Endometrium (tissue), 2 donors: ENCODE data around the gene PSD4.

Experiments used
- FAIRE-seq: peaks from 2 replicates; lab custom pipeline; 2012; peaks lifted over from hg19 to GRCh38; lab: Jason Lieb, UNC
- donor health status: control.
- donor health status: control.

The PSD4 gene

GRCh38 chr2:113184531-113185230 lies 10.9 kb downstream of the PSD4 start:
- FAIRE-seq = no peak

DNA sequence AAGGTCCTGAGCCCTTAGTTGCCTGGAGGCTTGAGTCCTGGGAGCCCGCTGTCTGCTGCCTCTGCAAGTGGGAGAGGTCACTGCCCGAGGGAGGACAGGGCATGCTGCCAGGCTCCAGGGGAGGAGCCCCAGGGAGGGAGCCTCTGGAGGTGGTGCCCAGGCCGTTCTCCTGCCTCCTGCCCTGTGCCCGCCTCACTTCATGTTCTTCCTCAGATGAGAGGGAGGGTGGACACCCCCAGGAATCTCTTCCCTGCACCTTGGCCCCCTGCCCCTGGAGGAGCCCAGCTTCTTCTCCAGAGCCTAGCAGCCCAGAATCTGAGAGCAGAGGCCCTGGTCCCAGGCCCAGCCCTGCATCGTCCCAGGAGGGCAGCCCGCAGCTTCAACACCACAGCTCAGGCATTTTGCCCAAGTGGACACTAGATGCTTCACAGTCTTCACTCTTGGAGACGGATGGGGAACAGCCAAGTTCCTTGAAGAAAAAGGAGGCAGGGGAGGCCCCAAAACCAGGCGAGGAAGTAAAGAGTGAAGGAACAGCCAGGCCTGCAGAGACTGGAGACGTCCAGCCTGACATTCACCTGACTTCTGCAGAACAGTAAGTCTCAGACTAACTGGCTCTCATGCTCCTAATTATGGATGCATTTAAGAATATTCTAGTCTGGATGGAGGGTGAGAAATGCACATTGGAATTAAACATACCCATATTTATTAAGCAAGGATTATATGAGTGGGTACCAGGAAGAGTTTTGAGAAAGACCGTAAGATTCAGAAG lies 12.1 kb downstream of the PSD4 start:
- no peak for FAIRE-seq

- no peak for FAIRE-seq
Observed at GRCh38 chr2:113186433-113186796, 12.6 kb downstream of the PSD4 start.

- FAIRE-seq = no peak
Observed at GRCh38 chr2:113187771-113188170, 14.0 kb downstream of the PSD4 start.

- no peak for FAIRE-seq
Observed at GRCh38 chr2:113190871-113191270, 17.1 kb downstream of the PSD4 start.

- no peak for FAIRE-seq
Observed at GRCh38 chr2:113192459-113193100, 18.8 kb downstream of the PSD4 start.

- no peak for FAIRE-seq
Observed at GRCh38 chr2:113195923-113196501, 22.2 kb downstream of the PSD4 start.

DNA sequence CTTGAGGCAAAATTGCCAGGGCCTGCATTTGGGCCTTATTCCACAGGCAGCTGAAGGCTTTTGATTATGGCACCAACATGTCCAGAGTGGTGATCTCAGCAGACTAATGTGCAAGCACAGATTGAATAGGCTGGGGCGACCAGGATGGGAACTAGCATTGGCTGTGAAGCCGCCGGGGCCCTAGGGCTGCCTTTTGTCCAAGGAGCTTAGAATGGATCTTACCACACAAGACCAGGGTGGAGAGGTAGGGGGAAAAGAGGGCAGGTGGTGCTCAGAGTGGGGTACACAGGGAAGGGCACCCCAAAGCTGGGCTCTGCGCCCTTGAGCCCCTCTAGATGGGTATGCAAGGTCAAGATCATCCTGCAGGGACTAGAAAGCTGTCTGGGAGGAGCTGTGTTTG lies 23.1 kb downstream of the PSD4 start:
- no peak for FAIRE-seq

DNA sequence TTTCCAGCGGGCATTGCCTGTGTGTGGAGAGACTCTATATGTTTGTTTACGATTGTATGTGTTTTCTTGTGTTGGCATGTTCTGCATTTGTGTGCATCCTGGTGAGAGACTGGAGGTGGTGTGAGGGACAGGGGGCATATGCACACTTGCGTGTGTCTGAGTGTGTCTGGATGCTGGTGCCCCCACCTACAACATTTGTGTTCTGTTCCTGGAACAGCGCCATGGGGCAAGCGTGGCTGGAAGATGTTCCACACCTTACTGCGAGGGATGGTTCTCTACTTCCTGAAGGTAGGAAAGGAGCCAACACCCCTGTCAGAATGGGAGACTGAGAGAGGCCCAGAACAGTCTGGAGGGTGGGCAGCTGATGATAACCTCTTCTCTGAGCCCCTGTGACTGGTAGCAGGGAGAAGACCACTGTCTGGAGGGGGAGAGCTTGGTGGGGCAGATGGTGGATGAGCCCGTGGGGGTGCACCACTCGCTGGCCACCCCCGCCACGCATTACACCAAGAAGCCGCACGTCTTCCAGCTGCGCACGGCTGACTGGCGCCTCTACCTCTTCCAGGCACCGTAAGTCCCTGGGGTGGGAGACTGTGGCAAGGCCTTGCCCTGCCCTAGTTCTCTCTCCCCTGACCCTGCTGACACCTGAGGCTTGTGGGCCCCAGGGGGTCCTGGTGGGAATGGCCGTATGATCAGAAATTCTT lies 23.7 kb downstream of the PSD4 start:
- FAIRE-seq = no peak

DNA sequence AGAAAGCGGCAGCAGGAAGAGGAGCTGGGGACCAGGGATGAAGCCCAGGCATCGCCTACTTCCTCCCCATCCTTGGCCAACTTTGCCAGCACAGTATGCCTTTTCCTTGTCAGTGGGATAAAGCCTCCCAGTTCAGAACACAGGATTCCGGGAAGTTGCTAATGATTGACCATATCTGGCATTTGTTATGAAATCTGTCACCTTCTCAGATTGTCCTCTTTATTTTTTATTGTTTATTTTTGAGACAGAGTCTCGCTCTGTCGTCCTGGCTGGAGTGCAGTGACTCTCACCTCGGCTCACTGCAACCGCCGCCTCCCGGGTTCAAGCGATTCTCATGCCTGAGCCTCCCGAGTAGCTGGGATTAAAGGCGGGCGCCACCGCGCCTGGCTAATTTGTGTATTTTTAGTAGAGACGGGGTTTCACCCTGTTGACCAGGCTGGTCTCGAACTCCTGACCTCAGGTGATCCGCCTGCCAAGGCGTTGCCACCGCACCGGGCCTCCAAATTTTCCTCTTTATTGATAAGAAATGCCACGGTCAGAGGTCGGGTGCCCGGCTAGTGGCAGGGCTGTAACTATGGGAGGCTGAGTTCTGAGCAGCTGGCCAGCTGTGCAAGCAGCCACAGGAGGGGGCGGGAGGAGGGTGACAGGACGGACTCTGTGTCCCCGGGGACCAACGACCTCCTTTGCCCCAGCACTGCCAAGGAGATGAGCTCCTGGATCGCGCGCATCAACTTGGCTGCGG lies 24.4 kb downstream of the PSD4 start:
- no peak for FAIRE-seq

- FAIRE-seq = no peak
Observed at GRCh38 chr2:113198790-113199612, 25.2 kb downstream of the PSD4 start.

DNA sequence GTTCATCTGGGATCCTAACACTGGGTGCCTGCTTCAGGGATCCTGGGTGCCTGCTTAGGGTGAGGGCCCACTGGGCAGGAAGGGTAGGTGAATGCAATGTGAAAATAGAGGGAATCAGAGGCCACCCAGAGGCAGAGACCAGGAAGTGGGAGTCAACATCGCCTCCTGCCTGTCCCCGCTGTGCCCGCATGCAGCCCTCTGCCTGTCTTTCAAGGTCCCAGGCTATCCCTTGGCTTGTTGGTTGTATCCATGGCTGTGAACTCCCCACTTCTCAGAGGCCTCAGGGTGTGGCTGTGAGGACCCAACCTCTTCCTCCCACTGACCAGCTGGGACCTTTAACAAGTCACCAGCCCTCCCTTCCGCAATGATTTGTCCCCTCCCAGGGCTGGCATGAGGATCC lies 26.5 kb downstream of the PSD4 start:
- no peak for FAIRE-seq

GRCh38 chr2:113200736-113201490 lies 27.1 kb downstream of the PSD4 start:
- FAIRE-seq = no peak

GRCh38 chr2:113201496-113202304 lies 27.9 kb downstream of the PSD4 start:
- no peak for FAIRE-seq

DNA sequence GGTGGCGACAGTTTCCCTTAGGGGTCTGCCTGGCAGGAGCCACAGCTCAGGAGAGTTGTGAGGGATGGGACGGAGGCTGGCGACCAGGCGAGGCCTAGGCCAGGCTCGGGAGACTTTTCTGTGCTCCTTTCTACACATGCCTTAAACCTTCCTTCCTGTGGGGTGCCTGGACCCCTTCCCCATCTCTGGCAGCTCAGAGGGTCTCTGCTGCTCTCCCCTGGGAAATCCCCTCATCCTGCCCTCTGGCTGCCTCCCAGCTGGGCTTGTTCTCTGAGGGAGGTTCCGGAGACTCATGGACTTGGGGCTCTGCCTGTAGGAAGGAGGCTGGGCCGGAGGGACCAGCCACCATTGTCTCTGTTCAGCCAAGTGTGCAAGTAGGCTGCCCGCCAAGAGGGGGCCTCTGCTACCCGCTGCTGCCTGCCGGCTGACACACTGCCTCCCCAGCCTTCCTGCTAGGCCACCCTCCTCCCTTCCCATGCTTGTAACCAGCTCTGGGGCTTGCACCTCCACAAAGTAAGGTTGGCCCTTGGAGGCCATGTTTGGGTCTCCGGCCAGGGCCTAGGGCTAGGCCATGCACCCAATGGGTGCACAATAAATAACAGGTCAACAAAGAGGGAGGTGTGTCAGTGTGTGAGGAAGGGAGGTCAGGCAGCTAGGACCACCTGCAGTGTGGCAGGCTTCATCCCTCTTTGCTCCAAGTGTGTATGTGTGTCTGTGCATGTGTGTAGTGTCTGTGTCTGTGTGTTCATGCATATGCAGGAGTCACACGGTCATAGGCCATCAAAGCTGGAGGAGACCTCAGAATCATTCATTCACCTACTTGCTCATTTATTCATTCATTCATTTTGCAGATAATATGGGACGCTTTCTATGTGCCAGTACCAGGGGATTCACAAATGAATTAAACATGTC lies 28.8 kb downstream of the PSD4 start:
- no peak for FAIRE-seq

DNA sequence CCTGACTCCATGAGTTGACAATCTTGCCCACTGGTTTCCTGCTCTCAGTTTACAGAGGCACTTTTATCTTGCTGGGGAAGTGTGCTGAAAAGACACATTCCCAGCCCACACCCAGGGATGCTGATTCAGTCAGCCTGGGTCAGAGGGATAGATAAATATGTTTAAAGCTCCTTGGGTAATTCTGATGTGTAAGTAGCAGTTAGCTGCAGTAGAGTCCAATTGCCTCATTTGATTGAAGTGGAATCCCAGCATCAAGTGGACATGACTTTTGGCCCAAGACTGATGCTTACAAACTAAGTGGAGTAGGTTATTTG lies 29.4 kb downstream of the PSD4 start:
- FAIRE-seq = no peak

DNA sequence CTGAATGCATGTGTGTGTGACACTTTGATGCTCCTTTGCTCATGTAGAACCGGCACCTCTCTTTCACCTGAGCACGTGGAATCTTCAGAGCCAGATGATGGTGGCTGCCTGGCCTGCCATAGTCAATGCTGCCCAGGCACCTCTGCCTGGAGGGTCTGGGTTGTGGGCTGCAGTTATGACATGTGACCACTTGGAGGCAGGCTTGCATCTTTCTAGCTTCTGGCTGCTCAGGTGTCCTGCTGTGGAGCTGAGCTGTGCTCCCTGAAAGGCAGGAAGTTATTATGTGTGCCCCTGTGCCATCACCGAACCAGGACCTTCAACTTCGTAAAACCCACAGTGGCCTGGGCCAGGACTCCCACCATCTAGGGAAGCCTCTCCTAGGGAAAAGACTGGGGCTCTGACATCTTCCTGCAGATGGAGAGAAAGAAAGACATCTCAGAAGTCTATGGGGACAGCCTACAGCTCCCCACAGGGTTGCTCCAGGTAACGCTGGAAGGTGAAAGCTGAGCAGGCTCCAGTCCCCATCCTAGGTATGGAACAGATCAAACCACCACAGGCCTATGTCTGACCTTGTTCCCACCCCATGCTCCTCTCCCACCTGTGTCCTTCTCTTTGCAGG lies 30.2 kb downstream of the PSD4 start:
- FAIRE-seq = no peak

- no peak for FAIRE-seq
Observed at GRCh38 chr2:113206251-113206650, 32.5 kb downstream of the PSD4 start.
